Measurements from ENCODE around the gene CEND1.

CEND1 gene

DNA sequence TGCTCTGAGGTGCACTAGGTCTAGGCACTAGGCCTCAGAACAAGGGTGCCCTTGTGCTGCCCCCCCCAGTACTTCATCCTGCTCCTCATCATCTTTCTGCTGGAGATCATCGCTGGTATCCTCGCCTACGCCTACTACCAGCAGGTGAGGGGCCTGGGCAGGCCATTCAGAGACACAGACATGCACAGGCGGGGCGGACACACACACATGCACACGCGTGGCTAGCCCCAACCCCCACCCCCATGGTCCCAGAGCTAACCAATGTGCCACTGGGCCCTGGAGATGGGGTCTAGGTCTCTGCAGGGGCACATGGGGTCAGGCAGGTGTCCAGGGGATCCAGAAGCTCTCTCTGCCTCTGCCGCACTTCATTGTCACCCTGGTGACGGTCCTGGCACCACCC lies 46.8 kb upstream of the CEND1 start:
- Histone ChIP-seq H3K9ac (ENCODE audit: low read length) (no peak overlapping the region), H2BK15ac (replicated peaks; ENCODE audit: low read depth) (no peak overlapping the region), H3K4me1 (ENCODE audit: control insufficient read depth, low read depth, low read length) (peaks cover 8% of the 10 kb centered on the region), H3K79me1 (ENCODE audit: low read length) (peaks cover 9% of the 10 kb centered on the region), H4K5ac (ENCODE audit: low read length) (no peak overlapping the region), H3K27ac (ENCODE audit: low read depth, low read length) (no peak overlapping the region), H3K4me2 (ENCODE audit: low read length) (no peak overlapping the region), H3K36me3 (ENCODE audit: control insufficient read depth, insufficient read depth, low read length) (peaks cover 10% of the 10 kb centered on the region), H3K4ac (ENCODE audit: low read depth, low read length) (no peak overlapping the region), H2BK120ac (ENCODE audit: low read depth, low read length) (no peak overlapping the region), H3K79me2 (ENCODE audit: control insufficient read depth, insufficient read depth, low read length) (peaks cover 10% of the 10 kb centered on the region), H3K18ac (ENCODE audit: low read length) (no peak overlapping the region), H3K23ac (ENCODE audit: low read length) (no peak overlapping the region), H2BK5ac (ENCODE audit: low read length) (no peak overlapping the region), H3K4me3 (ENCODE audit: low read length) (no peak overlapping the region), H3K56ac (ENCODE audit: low read length) (no peak overlapping the region), H3K27me3 (ENCODE audit: insufficient read depth, low read length, poor library complexity) (no peaks in the 10 kb centered on the region), H2AK5ac (ENCODE audit: low read length) (no peak overlapping the region), H4K8ac (ENCODE audit: low read depth, low read length) (no peak overlapping the region)
- no peak for DNase-seq
- no CpG with 5 or more reads among the region's 9 CpGs for WGBS (ENCODE audit: extremely low coverage, insufficient coverage, low lambda C conversion rate)

DNA sequence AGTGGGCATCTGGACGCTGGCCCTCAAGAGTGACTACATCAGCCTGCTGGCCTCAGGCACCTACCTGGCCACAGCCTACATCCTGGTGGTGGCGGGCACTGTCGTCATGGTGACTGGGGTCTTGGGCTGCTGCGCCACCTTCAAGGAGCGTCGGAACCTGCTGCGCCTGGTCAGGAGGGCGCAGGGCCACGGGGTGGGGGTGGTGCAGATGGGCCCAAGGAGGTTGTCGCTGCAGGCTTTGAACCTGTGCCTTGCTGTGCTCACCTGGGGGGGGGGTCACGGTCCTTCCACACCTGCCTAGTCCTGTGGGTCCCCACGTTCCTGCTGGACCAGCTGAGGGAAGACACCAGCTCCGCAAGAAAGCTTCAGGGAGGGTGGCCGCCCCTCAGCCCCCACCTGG lies 46.4 kb upstream of the CEND1 start:
- H4K5ac ChIP-seq (ENCODE audit: low read length) = no peak overlapping the region
- no peak overlapping the region for H3K4me3 ChIP-seq (ENCODE audit: low read length)
- WGBS (ENCODE audit: extremely low coverage, insufficient coverage, low lambda C conversion rate) = no CpG with 5 or more reads among the region's 14 CpGs
- no peak overlapping the region for H2AK5ac ChIP-seq (ENCODE audit: low read length)
- H3K27ac ChIP-seq (ENCODE audit: low read depth, low read length) = no peak overlapping the region
- no peak overlapping the region for H3K4me2 ChIP-seq (ENCODE audit: low read length)
- H3K56ac ChIP-seq (ENCODE audit: low read length) = no peak overlapping the region
- peaks cover 8% of the 10 kb centered on the region for H3K4me1 ChIP-seq (ENCODE audit: control insufficient read depth, low read depth, low read length)
- H3K79me1 ChIP-seq (ENCODE audit: low read length) = peaks cover 7% of the 10 kb centered on the region
- H2BK5ac ChIP-seq (ENCODE audit: low read length) = no peak overlapping the region
- no peak overlapping the region for H3K23ac ChIP-seq (ENCODE audit: low read length)
- no peak overlapping the region for H3K4ac ChIP-seq (ENCODE audit: low read depth, low read length)
- no peaks in the 10 kb centered on the region for H3K27me3 ChIP-seq (ENCODE audit: insufficient read depth, low read length, poor library complexity)
- H3K79me2 ChIP-seq (ENCODE audit: control insufficient read depth, insufficient read depth, low read length) = peaks cover 9% of the 10 kb centered on the region
- H3K18ac ChIP-seq (ENCODE audit: low read length) = no peak overlapping the region
- peaks cover 10% of the 10 kb centered on the region for H3K36me3 ChIP-seq (ENCODE audit: control insufficient read depth, insufficient read depth, low read length)
- DNase-seq = no peak
- no peak overlapping the region for H3K9ac ChIP-seq (ENCODE audit: low read length)
- no peak overlapping the region for H2BK15ac ChIP-seq (replicated peaks; ENCODE audit: low read depth)
- no peak overlapping the region for H2BK120ac ChIP-seq (ENCODE audit: low read depth, low read length)
- H4K8ac ChIP-seq (ENCODE audit: low read depth, low read length) = no peak overlapping the region

DNA sequence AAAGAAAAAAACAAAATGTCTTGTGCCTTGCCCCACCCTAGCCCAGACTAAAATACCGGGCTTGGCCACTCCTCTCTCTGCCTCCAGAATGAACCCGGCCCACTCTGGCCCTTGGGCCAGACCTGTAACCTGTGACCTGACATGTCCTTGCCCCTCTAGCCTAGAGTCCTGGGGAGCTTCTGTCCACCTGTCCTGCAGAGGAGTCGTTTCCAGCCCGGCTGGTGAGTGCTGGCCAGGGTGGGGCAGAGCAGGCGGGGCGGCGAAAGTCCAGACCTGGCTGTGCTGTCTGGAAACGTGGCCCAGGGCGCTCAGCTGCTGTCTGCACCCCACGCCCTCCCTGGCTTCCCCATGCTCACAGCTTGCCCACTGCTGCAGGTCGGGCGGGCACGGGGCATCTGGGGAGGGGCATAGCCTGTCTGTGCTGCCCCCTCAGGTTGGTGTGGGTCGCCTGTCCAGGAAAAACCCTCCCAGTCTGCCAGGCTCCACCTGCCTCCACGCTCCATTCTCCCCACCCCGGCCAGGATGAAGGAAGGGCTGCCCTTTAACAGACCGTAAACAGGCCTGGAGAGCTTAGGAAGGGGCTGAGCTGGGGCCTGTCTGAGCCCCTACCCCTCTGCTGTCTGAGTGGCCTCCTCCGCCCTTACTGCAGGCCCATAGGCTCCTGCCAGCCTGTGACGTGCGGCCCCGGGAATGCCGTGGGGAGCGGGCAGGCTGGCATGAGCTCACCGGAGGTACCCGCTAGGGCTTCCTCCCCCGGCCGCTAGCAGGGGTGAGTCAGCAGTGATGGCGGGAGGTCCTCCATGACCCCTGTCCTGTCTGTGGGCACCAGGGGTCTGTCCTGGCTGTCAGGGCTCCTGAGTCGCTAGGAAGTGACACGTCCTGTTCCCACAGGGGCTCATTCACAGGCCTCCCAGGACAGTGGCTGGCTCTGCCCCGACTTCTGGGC lies 44.8 kb upstream of the CEND1 start:
- H3K79me2 ChIP-seq (ENCODE audit: control insufficient read depth, insufficient read depth, low read length) = no peaks in the 10 kb centered on the region
- peaks cover 8% of the 10 kb centered on the region for H3K4me1 ChIP-seq (ENCODE audit: control insufficient read depth, low read depth, low read length)

DNA sequence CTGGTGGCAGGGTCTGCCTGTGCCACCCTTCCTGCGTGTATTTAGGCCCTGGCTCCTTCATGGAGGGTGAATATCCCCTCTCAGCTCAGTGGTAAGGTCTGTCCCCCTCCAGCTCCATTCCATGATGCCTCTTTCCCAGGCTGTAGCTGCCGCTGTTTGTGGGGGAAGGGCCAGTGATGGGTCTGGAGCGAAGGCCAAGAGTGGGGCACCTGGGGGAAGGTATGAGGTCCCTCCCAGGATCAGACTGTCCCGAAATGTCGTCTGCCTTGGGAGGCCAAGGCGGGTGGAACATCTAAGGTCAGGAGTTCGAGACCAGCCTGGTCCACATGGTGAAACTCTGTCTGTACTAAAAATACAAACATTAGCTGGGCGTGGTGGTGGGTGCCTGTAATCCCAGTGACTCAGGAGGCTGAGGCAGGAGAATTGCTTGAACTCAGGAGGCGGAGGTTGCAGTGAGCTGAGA lies 44.0 kb upstream of the CEND1 start:
- Histone ChIP-seq H3K56ac (ENCODE audit: low read length) (peak overlapping the region; percentile 92), H3K36me3 (ENCODE audit: control insufficient read depth, insufficient read depth, low read length) (peaks cover 5% of the 10 kb centered on the region), H4K5ac (ENCODE audit: low read length) (no peak overlapping the region), H3K79me2 (ENCODE audit: control insufficient read depth, insufficient read depth, low read length) (no peaks in the 10 kb centered on the region), H2BK15ac (replicated peaks; ENCODE audit: low read depth) (no peak overlapping the region), H2BK5ac (ENCODE audit: low read length) (no peak overlapping the region), H3K23ac (ENCODE audit: low read length) (peak overlapping the region; percentile 72), H2BK120ac (ENCODE audit: low read depth, low read length) (no peak overlapping the region), H3K4me2 (ENCODE audit: low read length) (peak overlapping the region; percentile 77), H3K9ac (ENCODE audit: low read length) (peak overlapping the region; percentile 77), H3K79me1 (ENCODE audit: low read length) (peaks cover 2% of the 10 kb centered on the region), H3K4ac (ENCODE audit: low read depth, low read length) (no peak overlapping the region), H3K27ac (ENCODE audit: low read depth, low read length) (no peak overlapping the region), H2AK5ac (ENCODE audit: low read length) (peak overlapping the region; percentile 11), H3K27me3 (ENCODE audit: insufficient read depth, low read length, poor library complexity) (peaks cover 3% of the 10 kb centered on the region), H3K18ac (ENCODE audit: low read length) (no peak overlapping the region), H3K4me3 (ENCODE audit: low read length) (peak overlapping the region; percentile 71), H4K8ac (ENCODE audit: low read depth, low read length) (no peak overlapping the region), H3K4me1 (ENCODE audit: control insufficient read depth, low read depth, low read length) (peaks cover 11% of the 10 kb centered on the region)
- no CpG with 5 or more reads among the region's 9 CpGs for WGBS (ENCODE audit: extremely low coverage, insufficient coverage, low lambda C conversion rate)
- DNase-seq = no peak

More for the DNA sequence above, 44.8 kb upstream of the CEND1 start:
- Histone ChIP-seq H3K79me1 (ENCODE audit: low read length) (peaks cover 2% of the 10 kb centered on the region), H2BK5ac (ENCODE audit: low read length) (no peak overlapping the region), H2BK15ac (replicated peaks; ENCODE audit: low read depth) (no peak overlapping the region), H3K56ac (ENCODE audit: low read length) (peak overlapping the region; percentile 42), H3K36me3 (ENCODE audit: control insufficient read depth, insufficient read depth, low read length) (peaks cover 7% of the 10 kb centered on the region), H3K4me3 (ENCODE audit: low read length) (no peak overlapping the region), H3K27ac (ENCODE audit: low read depth, low read length) (no peak overlapping the region), H3K27me3 (ENCODE audit: insufficient read depth, low read length, poor library complexity) (peaks cover 3% of the 10 kb centered on the region), H4K5ac (ENCODE audit: low read length) (no peak overlapping the region), H2BK120ac (ENCODE audit: low read depth, low read length) (no peak overlapping the region), H3K4ac (ENCODE audit: low read depth, low read length) (no peak overlapping the region), H2AK5ac (ENCODE audit: low read length) (no peak overlapping the region), H3K9ac (ENCODE audit: low read length) (no peak overlapping the region), H3K18ac (ENCODE audit: low read length) (no peak overlapping the region), H3K4me2 (ENCODE audit: low read length) (no peak overlapping the region), H3K23ac (ENCODE audit: low read length) (no peak overlapping the region), H4K8ac (ENCODE audit: low read depth, low read length) (no peak overlapping the region)
- WGBS (ENCODE audit: extremely low coverage, insufficient coverage, low lambda C conversion rate) = no CpG with 5 or more reads among the region's 31 CpGs
- no peak for DNase-seq

DNA sequence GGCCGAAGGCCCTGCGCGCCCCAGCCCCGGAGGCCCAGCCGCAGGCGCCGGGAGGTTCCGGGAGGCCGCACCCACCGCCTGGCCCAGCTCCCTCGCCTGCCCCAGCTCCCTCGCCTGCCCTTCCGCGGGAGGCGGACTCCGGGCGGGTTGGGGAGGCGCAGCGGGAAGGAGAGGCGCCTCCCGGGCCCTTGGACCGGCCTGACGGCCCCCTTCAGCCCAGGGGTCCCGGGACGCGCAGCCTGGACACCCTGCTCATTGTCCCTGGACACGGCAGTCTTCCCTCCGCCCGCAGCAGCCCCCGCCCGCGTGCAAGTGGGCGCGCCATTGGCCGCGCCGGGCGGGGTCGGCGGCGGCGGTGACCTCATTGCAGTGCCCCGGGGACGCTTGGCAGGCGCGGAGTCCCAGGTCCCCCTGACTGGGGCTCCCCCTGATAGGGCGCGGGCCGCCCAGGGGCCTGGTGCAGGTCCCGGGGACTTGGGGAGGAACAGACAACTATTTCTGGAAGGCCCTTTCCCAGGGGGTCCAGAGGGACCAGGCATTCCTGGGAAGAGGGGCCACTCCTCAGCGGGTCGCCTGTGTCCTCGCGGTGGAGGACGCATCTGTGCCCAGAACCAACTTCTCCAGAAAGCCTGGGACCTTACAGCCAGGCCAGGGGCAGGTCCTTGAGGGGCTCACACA lies 43.4 kb upstream of the CEND1 start:
- no peak overlapping the region for H2BK15ac ChIP-seq (replicated peaks; ENCODE audit: low read depth)
- no peak overlapping the region for H4K5ac ChIP-seq (ENCODE audit: low read length)
- no peak for DNase-seq
- peak overlapping the region; percentile 71 for H3K4me3 ChIP-seq (ENCODE audit: low read length)
- H3K27me3 ChIP-seq (ENCODE audit: insufficient read depth, low read length, poor library complexity) = peaks cover 3% of the 10 kb centered on the region
- no peak overlapping the region for H4K8ac ChIP-seq (ENCODE audit: low read depth, low read length)
- peak overlapping the region; percentile 92 for H3K56ac ChIP-seq (ENCODE audit: low read length)
- peak overlapping the region; percentile 77 for H3K4me2 ChIP-seq (ENCODE audit: low read length)
- no peak overlapping the region for H2AK5ac ChIP-seq (ENCODE audit: low read length)
- peaks cover 2% of the 10 kb centered on the region for H3K79me1 ChIP-seq (ENCODE audit: low read length)
- no peak overlapping the region for H2BK5ac ChIP-seq (ENCODE audit: low read length)
- peak overlapping the region; percentile 77 for H3K9ac ChIP-seq (ENCODE audit: low read length)
- peaks cover 2% of the 10 kb centered on the region for H3K36me3 ChIP-seq (ENCODE audit: control insufficient read depth, insufficient read depth, low read length)
- no CpG with 5 or more reads among the region's 55 CpGs for WGBS (ENCODE audit: extremely low coverage, insufficient coverage, low lambda C conversion rate)
- no peaks in the 10 kb centered on the region for H3K79me2 ChIP-seq (ENCODE audit: control insufficient read depth, insufficient read depth, low read length)
- H3K4ac ChIP-seq (ENCODE audit: low read depth, low read length) = peak overlapping the region; percentile 18
- peaks cover 11% of the 10 kb centered on the region for H3K4me1 ChIP-seq (ENCODE audit: control insufficient read depth, low read depth, low read length)
- no peak overlapping the region for H2BK120ac ChIP-seq (ENCODE audit: low read depth, low read length)
- peak overlapping the region; percentile 26 for H3K27ac ChIP-seq (ENCODE audit: low read depth, low read length)
- H3K18ac ChIP-seq (ENCODE audit: low read length) = peak overlapping the region; percentile 62
- peak overlapping the region; percentile 72 for H3K23ac ChIP-seq (ENCODE audit: low read length)
